H1 (cell line): Measurements from ENCODE around the gene GOLIM4. TPM values are rescaled to one million over a fixed set of nuclear protein-coding genes. Genes with fewer than 3 reads are reported as not detected.

Source experiments
- CREB1 ChIP-seq: IDR thresholded peaks from 2 replicates; pipeline ENCODE4 v1.6.1; 2012; ENCODE audit warnings: inconsistent platforms
- EP300 ChIP-seq, 2 experiments: IDR thresholded peaks; 1 replicate in 1 of 2; 2 replicates in 1 of 2; pipeline ENCODE4 v1.6.1; 2011 to 2012; ENCODE audit warnings: low read depth in 2 of 2, low read length in 2 of 2, mild to moderate bottlenecking in 2 of 2, borderline replicate concordance in 1 of 2, inconsistent platforms in 1 of 2, moderate library complexity in 1 of 2
- KDM1A ChIP-seq: fragments of 200-600, 300-600 bp; sonication (generic); IDR thresholded peaks from 2 replicates; pipeline ENCODE4 v1.7.1; 2016; ENCODE audit warnings: mild to moderate bottlenecking, low read length, borderline replicate concordance
- SIX5 ChIP-seq: IDR thresholded peaks from 2 replicates; pipeline ENCODE4 v1.6.1; 2011; ENCODE audit warnings: mild to moderate bottlenecking, low read depth, low read length
- TCF12 ChIP-seq: IDR thresholded peaks from 2 replicates; pipeline ENCODE4 v1.6.1; 2011; ENCODE audit warnings: low read depth, mild to moderate bottlenecking, low read length
- polyA plus RNA-seq, 7 experiments: library from polyadenylated mRNA; depleted of rRNA in 3 of 7; stranded (reverse) in 5 of 7; unstranded in 2 of 7; fragments of >200 nt in 5 of 7; fragments of 200-250 nt in 2 of 7; gene quantifications; 1 replicate in 5 of 7; 2 replicates in 1 of 7; 4 replicates in 1 of 7; pipeline versions ENCODE4 v1.2.1 to v1.2.3, GENCODE V29; 2011 to 2013; ENCODE audit warnings: missing spikeins in 2 of 7, mixed read lengths in 2 of 7
- total RNA-seq: library from RNA; stranded (reverse); fragmentation: NEBNext Ultra II Directional; extraction: Animal tissue kit (Norgen Biotek cat#: 25700); gene quantifications from 2 replicates; pipeline ENCODE4 v1.2.1, GENCODE V29; 2021
- TF ChIP-seq, protein P1 (sequence below): fragments of 300-600 bp; sonication (generic); IDR thresholded peaks from 2 replicates; pipeline ENCODE4 v1.7.1; 2012; ENCODE audit warnings: low read length, moderate library complexity, mild to moderate bottlenecking, inconsistent platforms; ENCODE audit not compliant: insufficient replicate concordance

The GOLIM4 gene
- total and polyA plus RNA-seq, 2 of the 8 experiments (the other 6 are each of a cell fraction or from before 2014, with no cell fraction given), result 5.6 to 29.7 TPM

DNA sequence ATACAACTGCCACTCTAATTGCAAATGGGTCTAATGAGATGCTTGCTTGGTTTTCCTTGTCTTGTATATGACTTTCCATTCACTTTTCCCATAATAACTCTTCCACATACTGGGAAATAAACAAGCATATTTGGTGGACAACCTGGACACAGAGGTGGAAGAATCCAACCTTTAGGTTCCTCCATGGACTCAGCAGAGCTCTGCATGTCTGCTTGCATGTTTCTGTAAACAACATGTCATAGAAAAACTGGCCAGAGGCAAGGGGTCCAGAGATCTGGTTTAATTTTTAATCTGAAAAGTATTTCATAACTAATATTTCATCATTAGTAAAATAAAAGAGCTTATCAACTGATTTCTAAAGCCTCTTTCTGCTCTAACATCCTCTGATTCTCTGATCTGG, 30.2 kb downstream of the GOLIM4 start (continued):
- TF ChIP-seq, protein P1, sequence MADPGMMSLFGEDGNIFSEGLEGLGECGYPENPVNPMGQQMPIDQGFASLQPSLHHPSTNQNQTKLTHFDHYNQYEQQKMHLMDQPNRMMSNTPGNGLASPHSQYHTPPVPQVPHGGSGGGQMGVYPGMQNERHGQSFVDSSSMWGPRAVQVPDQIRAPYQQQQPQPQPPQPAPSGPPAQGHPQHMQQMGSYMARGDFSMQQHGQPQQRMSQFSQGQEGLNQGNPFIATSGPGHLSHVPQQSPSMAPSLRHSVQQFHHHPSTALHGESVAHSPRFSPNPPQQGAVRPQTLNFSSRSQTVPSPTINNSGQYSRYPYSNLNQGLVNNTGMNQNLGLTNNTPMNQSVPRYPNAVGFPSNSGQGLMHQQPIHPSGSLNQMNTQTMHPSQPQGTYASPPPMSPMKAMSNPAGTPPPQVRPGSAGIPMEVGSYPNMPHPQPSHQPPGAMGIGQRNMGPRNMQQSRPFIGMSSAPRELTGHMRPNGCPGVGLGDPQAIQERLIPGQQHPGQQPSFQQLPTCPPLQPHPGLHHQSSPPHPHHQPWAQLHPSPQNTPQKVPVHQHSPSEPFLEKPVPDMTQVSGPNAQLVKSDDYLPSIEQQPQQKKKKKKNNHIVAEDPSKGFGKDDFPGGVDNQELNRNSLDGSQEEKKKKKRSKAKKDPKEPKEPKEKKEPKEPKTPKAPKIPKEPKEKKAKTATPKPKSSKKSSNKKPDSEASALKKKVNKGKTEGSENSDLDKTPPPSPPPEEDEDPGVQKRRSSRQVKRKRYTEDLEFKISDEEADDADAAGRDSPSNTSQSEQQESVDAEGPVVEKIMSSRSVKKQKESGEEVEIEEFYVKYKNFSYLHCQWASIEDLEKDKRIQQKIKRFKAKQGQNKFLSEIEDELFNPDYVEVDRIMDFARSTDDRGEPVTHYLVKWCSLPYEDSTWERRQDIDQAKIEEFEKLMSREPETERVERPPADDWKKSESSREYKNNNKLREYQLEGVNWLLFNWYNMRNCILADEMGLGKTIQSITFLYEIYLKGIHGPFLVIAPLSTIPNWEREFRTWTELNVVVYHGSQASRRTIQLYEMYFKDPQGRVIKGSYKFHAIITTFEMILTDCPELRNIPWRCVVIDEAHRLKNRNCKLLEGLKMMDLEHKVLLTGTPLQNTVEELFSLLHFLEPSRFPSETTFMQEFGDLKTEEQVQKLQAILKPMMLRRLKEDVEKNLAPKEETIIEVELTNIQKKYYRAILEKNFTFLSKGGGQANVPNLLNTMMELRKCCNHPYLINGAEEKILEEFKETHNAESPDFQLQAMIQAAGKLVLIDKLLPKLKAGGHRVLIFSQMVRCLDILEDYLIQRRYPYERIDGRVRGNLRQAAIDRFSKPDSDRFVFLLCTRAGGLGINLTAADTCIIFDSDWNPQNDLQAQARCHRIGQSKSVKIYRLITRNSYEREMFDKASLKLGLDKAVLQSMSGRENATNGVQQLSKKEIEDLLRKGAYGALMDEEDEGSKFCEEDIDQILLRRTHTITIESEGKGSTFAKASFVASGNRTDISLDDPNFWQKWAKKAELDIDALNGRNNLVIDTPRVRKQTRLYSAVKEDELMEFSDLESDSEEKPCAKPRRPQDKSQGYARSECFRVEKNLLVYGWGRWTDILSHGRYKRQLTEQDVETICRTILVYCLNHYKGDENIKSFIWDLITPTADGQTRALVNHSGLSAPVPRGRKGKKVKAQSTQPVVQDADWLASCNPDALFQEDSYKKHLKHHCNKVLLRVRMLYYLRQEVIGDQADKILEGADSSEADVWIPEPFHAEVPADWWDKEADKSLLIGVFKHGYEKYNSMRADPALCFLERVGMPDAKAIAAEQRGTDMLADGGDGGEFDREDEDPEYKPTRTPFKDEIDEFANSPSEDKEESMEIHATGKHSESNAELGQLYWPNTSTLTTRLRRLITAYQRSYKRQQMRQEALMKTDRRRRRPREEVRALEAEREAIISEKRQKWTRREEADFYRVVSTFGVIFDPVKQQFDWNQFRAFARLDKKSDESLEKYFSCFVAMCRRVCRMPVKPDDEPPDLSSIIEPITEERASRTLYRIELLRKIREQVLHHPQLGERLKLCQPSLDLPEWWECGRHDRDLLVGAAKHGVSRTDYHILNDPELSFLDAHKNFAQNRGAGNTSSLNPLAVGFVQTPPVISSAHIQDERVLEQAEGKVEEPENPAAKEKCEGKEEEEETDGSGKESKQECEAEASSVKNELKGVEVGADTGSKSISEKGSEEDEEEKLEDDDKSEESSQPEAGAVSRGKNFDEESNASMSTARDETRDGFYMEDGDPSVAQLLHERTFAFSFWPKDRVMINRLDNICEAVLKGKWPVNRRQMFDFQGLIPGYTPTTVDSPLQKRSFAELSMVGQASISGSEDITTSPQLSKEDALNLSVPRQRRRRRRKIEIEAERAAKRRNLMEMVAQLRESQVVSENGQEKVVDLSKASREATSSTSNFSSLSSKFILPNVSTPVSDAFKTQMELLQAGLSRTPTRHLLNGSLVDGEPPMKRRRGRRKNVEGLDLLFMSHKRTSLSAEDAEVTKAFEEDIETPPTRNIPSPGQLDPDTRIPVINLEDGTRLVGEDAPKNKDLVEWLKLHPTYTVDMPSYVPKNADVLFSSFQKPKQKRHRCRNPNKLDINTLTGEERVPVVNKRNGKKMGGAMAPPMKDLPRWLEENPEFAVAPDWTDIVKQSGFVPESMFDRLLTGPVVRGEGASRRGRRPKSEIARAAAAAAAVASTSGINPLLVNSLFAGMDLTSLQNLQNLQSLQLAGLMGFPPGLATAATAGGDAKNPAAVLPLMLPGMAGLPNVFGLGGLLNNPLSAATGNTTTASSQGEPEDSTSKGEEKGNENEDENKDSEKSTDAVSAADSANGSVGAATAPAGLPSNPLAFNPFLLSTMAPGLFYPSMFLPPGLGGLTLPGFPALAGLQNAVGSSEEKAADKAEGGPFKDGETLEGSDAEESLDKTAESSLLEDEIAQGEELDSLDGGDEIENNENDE, result no peak
- TF ChIP-seq TCF12, result no peak
- TF ChIP-seq EP300 (IDR thresholded peaks at IDR 0.05; ENCODE audit: borderline replicate concordance in 1 of 2, low read depth in 2 of 2, low read length in 2 of 2), result no peak
- no peak for TF ChIP-seq CREB1
- TF ChIP-seq KDM1A, result no peak
- no peak for TF ChIP-seq SIX5
